Panc1 (cell line): Measurements from ENCODE around the gene BCL11B.

ENCODE experiments used
- POLR2AphosphoS5 ChIP-seq: IDR thresholded peaks from 2 replicates; pipeline ENCODE4 v1.6.1; 2012; ENCODE audit warnings: mild to moderate bottlenecking, low read depth, low read length, moderate library complexity
- TF ChIP-seq, protein P1 (sequence below): fragments of 450-650 bp; IDR thresholded peaks from 2 replicates; pipeline ENCODE4 v1.5.1; 2017; ENCODE audit warnings: mild to moderate bottlenecking

DNA sequence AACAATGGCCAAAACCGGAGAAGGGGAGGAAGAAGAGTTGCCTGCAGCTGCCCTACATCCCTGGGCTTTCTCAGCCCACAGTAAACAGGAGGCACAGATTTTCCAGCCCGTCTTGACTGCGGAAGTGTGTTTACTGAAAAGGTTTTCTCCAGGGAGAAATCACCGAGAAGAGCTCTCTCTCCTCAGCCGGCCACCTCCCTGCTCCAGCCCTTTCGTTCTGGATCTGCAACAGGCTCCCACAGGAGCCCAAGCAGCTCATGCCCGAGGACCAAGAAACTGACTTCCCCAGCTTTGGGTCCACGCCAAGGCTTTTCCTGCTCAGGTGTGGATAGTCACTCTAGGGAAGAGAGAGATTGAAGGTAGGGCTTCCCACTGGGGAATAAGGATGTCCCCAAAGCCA, 61.7 kb downstream of the BCL11B start:
- TF ChIP-seq, protein P1, sequence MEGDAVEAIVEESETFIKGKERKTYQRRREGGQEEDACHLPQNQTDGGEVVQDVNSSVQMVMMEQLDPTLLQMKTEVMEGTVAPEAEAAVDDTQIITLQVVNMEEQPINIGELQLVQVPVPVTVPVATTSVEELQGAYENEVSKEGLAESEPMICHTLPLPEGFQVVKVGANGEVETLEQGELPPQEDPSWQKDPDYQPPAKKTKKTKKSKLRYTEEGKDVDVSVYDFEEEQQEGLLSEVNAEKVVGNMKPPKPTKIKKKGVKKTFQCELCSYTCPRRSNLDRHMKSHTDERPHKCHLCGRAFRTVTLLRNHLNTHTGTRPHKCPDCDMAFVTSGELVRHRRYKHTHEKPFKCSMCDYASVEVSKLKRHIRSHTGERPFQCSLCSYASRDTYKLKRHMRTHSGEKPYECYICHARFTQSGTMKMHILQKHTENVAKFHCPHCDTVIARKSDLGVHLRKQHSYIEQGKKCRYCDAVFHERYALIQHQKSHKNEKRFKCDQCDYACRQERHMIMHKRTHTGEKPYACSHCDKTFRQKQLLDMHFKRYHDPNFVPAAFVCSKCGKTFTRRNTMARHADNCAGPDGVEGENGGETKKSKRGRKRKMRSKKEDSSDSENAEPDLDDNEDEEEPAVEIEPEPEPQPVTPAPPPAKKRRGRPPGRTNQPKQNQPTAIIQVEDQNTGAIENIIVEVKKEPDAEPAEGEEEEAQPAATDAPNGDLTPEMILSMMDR, result no peak
- no peak for TF ChIP-seq POLR2AphosphoS5
